Measurements from ENCODE around the gene ERBB2. TPM values are rescaled to one million over a fixed set of nuclear protein-coding genes. Genes with fewer than 3 reads are reported as not detected.
"Not testable (repeated sequence)": the region's sequence is repeated elsewhere in the genome, so short reads cannot be mapped to it uniquely, and the experiment has no call there.

ERBB2 gene
- total RNA-seq, 1 donor from 2014 or later = 278 TPM

- DNase-seq (ENCODE audit: low spot score) = not testable (repeated sequence)
Observed at GRCh38 chr17:39725923-39726322, 26.1 kb downstream of the ERBB2 start.

DNA sequence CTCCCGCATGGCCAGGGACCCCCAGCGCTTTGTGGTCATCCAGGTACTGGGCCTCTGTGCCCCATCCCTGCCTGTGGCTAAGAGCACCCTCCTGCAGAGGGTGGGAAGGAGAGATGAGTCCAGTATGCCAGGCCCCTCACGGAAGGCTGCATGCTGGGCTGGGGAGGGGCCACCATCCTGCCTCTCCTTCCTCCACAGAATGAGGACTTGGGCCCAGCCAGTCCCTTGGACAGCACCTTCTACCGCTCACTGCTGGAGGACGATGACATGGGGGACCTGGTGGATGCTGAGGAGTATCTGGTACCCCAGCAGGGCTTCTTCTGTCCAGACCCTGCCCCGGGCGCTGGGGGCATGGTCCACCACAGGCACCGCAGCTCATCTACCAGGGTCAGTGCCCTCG lies 26.8 kb downstream of the ERBB2 start:
- no peak for DNase-seq (ENCODE audit: low spot score)

DNA sequence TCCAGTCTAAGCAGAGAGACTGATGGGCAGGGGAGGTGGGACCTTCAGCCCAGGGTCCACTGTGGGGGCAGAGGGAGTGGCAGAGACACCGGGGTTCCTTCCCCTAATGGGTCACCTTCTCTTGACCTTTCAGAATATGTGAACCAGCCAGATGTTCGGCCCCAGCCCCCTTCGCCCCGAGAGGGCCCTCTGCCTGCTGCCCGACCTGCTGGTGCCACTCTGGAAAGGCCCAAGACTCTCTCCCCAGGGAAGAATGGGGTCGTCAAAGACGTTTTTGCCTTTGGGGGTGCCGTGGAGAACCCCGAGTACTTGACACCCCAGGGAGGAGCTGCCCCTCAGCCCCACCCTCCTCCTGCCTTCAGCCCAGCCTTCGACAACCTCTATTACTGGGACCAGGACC lies 27.7 kb downstream of the ERBB2 start:
- no peak for DNase-seq (ENCODE audit: low spot score)

DNA sequence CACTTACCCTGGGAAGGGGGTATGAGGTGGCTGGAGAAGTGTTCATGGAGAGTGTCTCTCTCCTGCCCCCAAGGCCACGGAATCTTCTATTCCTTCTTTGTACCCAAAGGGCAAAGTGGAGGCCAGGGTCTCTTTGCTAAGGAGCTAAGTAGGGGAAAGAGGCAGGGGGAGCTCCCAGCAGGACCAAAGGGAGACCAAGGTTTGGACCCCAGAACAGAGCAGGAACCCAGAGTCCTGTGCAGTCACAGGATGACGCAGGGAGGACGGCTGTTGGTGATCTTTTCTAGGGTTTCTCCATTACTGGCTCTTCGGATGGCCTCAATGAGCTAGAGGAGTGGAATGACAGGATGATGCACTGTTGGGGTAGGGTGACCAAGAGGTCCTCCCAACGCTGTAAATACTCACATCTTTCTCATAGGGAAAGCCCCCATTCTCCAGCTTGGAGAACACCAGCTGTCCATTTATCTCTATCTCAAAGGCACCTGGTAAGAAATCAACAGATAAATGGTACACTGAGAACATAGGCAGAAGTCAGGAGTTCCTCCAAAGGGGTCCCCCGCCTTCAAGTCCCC lies 29.5 kb downstream of the ERBB2 start:
- no peak for DNase-seq (ENCODE audit: low spot score)

DNA sequence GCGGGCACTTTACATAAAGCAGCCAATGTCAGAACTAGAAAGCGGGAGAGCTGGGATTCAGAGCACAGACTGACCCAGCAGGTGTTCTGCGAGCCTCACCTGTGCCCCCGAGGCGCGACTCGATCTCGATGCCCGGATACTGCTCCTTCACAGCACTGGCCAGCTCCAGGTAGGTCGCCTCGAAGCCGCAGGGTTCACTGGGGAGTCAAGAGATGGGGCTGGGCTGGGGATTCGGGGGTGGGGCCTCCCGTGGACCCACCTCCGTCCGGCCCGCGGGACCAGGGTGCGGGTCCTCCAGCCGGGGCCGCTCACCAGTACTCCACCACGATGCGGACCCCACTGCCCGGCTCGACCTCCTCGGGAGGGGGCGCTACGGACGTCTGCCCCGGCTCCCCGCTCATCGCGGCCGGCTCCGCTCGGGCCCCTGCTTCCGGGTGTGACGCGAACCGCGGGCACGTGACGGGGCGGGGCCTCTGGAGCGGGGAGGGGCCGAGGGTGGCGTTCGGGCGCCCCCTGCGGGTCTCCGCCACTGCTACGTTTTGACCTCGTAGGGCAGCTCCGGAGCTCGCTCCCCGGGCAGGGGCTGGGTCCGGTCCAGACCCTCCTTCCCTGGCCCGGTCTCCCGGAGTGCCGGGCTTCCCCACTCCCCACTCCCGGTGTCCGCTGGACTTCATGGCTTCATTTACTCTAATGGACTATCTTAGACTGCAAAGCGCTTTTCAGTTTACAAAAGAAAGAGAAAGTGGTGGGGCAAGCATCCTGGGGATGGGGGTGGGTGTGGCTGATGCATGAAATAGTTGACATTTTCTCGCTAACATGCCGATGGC lies 30.4 kb downstream of the ERBB2 start, which contains the start of gene MIEN1:
TSS of gene MIEN1 (minus strand) at position 438 of the 827 bp plus-strand sequence. CDS start at position 401, 37 bp downstream.
- DNase-seq (ENCODE audit: low spot score) = peak; percentile 94

- DNase-seq (ENCODE audit: low spot score) = no peak
Observed at GRCh38 chr17:39732586-39732985, 32.7 kb downstream of the ERBB2 start.

- no peak for DNase-seq (ENCODE audit: low spot score)
Observed at GRCh38 chr17:39735882-39736281, 36.0 kb downstream of the ERBB2 start.

DNA sequence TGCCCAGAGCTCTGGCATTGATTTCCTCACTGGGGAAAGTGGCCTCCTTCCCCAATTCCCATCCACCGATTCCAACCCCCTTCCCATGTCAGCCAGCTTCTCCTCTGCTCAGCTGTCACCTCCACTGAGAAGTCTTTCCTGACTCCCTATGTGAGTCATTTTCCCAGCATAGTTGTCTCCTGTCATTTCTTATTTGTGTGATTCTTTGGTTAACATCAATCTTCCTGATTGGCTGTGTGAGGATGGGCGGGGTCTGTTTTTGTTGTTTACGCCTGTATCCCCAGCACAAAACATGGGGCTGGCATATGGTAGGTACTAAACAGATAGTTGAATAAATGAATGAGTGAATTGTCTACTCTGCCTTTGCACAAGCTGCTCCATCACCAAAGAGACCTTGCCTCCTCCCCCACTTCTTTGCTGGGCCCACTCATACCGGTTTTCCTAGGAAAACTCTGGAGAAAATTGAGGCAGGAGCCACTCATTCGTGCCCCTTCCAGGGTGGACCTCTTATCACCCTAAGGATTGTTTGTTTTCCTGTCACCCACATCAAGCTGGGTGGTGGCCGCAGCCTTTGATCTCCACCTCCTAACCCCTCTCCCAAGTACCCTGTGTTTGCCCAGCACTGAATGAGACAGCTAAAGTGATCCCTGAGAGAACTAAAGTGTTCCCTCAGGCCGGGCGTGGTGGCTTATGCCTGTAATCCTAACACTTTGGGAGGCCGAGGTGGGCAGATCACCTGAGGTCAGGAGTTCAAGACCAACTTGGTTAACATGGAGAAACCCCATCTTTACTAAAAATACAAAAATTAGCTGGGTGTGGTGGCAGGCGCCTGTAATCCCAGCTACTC lies 36.7 kb downstream of the ERBB2 start:
- no peak for DNase-seq (ENCODE audit: low spot score)

- no peak for DNase-seq (ENCODE audit: low spot score)
Observed at GRCh38 chr17:39737206-39737759, 37.4 kb downstream of the ERBB2 start.

GRCh38 chr17:39737760-39738567 lies 38.1 kb downstream of the ERBB2 start, which contains the start of gene GRB7:
GRB7 (plus strand) TSS chr17:39737938; CDS start chr17:39742302, 4,364 bp downstream.
- peak; percentile 74 for DNase-seq (ENCODE audit: low spot score)

GRCh38 chr17:39738568-39738901 lies 38.7 kb downstream of the ERBB2 start:
- DNase-seq (ENCODE audit: low spot score) = no peak

- peak; percentile 83 for DNase-seq (ENCODE audit: low spot score)
Observed at GRCh38 chr17:39738983-39739884, 39.4 kb downstream of the ERBB2 start.

- no peak for DNase-seq (ENCODE audit: low spot score)
Observed at GRCh38 chr17:39739885-39740356, 40.1 kb downstream of the ERBB2 start.

DNA sequence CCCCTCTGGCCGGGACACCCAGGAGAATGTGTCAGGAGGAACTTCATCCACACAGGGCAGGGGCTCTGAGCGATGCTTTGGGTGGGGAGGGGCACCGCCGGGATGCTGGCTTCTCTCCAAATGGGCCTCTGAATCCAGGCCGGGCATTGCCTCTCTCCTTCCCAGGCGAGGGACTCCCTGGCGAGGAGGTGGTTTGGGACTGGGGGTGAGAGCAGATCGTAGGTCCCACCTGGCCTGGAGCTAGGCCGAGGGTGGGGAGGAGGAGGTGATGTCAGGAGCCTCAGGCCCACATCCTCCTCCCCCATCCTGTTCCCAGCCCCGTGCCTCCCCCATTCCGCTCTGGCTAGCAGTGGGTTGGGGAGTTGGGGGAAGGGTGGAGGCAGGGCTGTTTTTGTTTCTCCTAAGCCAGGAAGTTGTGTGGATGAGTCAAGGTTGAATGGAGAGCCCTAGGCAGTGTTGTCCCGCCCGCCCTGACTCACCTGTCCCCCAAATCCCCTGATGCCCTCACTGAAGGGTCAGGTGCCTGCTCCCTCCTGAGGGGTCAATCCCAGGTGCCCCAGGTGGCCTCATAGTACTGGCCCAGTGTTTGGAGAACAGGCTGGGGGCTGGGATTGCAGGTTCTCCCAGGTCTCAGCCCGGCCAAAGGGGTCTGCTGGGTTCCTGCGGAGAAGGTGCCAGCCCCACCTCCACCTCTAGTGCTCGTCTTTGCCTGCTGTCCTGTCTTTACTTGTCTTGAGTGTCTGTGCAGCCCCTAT lies 40.7 kb downstream of the ERBB2 start:
- peak; percentile 86 for DNase-seq (ENCODE audit: low spot score)

DNA sequence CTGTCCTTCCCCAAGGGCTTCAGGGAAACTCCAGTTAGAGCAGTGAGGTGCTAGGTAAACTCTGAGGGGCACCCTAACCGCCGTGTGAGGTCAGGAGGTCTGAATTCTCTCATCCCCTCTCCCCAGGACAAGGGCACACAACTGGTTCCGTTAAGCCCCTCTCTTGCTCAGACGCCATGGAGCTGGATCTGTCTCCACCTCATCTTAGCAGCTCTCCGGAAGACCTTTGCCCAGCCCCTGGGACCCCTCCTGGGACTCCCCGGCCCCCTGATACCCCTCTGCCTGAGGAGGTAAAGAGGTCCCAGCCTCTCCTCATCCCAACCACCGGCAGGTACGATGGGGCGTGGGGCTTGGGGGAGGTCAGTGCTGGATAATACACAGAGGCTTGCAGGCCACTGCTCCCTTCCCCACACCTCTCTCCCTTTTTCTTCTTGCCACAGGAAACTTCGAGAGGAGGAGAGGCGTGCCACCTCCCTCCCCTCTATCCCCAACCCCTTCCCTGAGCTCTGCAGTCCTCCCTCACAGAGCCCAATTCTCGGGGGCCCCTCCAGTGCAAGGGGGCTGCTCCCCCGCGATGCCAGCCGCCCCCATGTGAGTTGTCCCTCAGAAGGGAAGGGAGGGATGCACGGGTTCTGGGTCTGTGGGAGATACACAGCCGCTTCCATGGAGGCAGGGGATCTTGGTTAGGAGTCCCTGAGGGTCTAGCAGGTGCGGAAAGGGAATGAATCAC lies 42.4 kb downstream of the ERBB2 start:
- DNase-seq (ENCODE audit: low spot score) = no peak

GRCh38 chr17:39742856-39743436 lies 43.1 kb downstream of the ERBB2 start:
- DNase-seq (ENCODE audit: low spot score) = no peak

- no peak for DNase-seq (ENCODE audit: low spot score)
Observed at GRCh38 chr17:39744075-39744835, 44.4 kb downstream of the ERBB2 start.
